Activated CD8-positive, alpha-beta memory T cell treated with anti-CD3 and anti-CD28 coated beads for 24 hours (primary cell): ENCODE data around the gene IFNAR2.

Source experiments
- DNase-seq: peaks from one replicate; pipeline ENCODE4 v3.0.0-alpha.2; 2020

IFNAR2 gene

DNA sequence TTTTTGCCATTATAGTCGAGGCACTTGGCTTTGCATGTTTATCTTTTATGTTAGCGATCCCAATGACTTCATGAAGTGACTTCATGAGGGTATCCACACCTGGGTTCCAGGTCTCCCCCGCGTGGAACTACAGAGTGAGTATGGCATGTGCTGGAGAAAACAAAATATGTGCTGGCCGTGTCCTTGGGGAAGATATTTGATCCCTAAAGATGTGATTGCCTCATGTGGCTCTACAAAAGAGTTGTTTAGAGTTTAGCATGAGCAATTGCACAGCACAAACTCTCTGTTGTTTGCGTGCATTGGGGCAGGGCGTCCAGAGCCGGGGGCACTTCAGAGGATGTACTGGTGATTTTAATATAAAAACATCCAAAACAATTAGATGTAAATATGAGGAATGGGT lies 41.2 kb downstream of the IFNAR2 start:
- no peak for DNase-seq

DNA sequence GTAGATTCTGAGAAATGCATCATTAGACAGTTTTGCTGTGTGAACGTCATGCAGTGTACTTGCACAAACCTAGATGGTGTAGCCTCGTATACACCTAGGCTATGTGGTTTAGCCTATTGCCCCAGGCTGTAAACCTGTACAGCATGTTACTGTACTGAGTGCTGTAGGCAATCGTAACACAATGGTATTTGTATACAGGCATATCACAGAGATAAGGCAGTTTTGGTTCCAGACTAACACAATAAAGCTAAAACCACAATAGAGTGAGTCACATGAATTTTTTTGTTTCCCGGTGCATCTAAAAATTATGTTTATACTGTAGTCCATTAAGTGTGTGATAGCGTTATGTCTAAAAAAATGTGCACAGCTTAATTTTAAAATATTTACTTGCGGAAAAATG lies 43.3 kb downstream of the IFNAR2 start:
- no peak for DNase-seq

DNA sequence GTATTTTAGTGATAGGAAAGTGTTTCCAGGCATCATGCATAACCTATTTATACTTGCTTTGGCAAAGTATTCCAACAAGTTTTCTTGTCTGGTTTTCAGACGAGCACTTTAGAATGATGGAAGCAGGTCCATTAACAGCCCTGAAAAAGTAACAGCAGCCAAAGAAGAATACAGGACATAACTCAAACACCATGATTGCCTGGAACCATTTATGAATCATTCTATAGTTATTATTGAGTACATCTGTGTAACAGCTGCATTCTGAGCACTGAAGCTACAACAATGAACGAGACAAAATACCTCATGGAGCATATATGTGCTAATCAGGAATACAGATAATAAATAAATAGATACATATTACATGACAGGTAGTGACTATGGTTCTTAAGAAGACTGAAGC lies 49.0 kb downstream of the IFNAR2 start:
- DNase-seq = no peak

DNA sequence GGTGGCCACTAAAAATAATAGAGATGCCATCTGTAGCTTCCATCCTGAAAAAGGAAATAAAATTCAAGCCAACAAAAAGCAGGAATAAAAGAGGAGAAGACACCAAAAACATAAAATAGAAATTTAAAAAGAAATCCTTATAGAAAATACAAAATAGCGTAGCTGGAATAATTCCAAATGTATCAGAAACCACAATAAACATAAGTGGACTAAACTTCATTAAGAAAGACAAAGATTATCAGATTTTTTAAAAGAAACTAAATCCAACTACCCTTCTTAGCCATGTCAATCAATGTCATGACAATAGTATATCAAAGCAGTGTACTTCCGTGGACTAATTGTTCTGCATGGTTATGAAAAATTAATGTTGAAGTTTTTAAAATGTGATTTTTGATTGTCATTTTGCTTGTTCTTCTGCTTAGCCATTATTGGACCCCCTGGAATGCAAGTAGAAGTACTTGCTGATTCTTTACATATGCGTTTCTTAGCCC lies 49.6 kb downstream of the IFNAR2 start:
- DNase-seq = no peak
